Calu3 (cell line): ENCODE measurements around the gene RAX. TPM values are rescaled to one million over a fixed set of nuclear protein-coding genes. Genes with fewer than 3 reads are reported as not detected.

Source experiments
- BruUV-seq: library from RNA; stranded (reverse); fragments of 400-500 nt; replicated peaks from 2 replicates; lab custom pipeline; 2021; lab: Mats Ljungman, UMichigan
- CTCF ChIA-PET: fragments of 300-600 bp; sonication (Branson Sonifier 250); formaldehyde crosslinking; loops from one replicate; lab custom pipeline; 2022; ENCODE audit warnings: antibody characterized with exemption; lab: Charles Lee
- DNase-seq: peaks from one replicate; pipeline ENCODE4 v3.0.0; 2022
- H3K27ac Mint-ChIP-seq: one replicate; pipeline ENCODE4 v1.8.0; 2022; ENCODE audit warnings: mixed read lengths; ENCODE audit not compliant: unreplicated experiment
- H3K27me3 Mint-ChIP-seq: one replicate; pipeline ENCODE4 v1.8.0; 2022; ENCODE audit warnings: mixed read lengths; ENCODE audit not compliant: unreplicated experiment
- H3K36me3 Mint-ChIP-seq: one replicate; pipeline ENCODE4 v1.8.0; 2022; ENCODE audit warnings: mild to moderate bottlenecking, moderate library complexity, mixed read lengths; ENCODE audit not compliant: insufficient read depth, unreplicated experiment
- H3K4me1 Mint-ChIP-seq: one replicate; pipeline ENCODE4 v1.8.0; 2022; ENCODE audit warnings: mild to moderate bottlenecking, low read depth, mixed read lengths; ENCODE audit not compliant: unreplicated experiment
- H3K4me3 Mint-ChIP-seq: one replicate; pipeline ENCODE4 v1.8.0; 2022; ENCODE audit warnings: mild to moderate bottlenecking, low read depth, moderate library complexity, mixed read lengths; ENCODE audit not compliant: unreplicated experiment
- H3K9me3 Mint-ChIP-seq: one replicate; pipeline ENCODE4 v1.8.0; 2022; ENCODE audit warnings: low read depth, mixed read lengths; ENCODE audit not compliant: unreplicated experiment
- CTCF ChIP-seq: fragments of 200-600 bp; IDR thresholded peaks from one replicate; pipeline ENCODE4 v1.8.0; 2022; ENCODE audit warnings: antibody characterized with exemption; ENCODE audit not compliant: unreplicated experiment
- intact Hi-C: fragments of 100-400 bp; cut with micrococcal nuclease; formaldehyde crosslinking; loops from one replicate; pipeline ENCODE4 v1.10.0; 2022; ENCODE audit not compliant: unreplicated experiment
- total RNA-seq: library from RNA; stranded (reverse); gene quantifications from 2 replicates; pipeline ENCODE4 v1.2.3, GENCODE V29; 2022

Gene RAX
- total RNA-seq, 1 experiment from 2014 or later: not detected

GRCh38 chr18:59218018-59218417, 55.2 kb downstream of the RAX start:
- DNase-seq: no peak
- Mint-ChIP-seq H3K9me3 (no peaks in the 10 kb centered on the region), H3K27ac (no peak overlapping the region), H3K36me3 (no peaks in the 10 kb centered on the region), H3K4me3 (no peak overlapping the region), H3K27me3 (peaks cover 100% of the 10 kb centered on the region), H3K4me1 (no peaks in the 10 kb centered on the region)
- intact Hi-C loops: no loop called here
- CTCF ChIA-PET: no interaction called here
- TF ChIP-seq CTCF: no peak
- no TSS peak for BruUV-seq

Other genes starting within 250 kb of the RAX start
- 101 and 106 TPM in 2 replicates for gene SEC11C, start 133.6 kb downstream of the RAX start, total RNA-seq
- not detected in 2 replicates for gene GRP, start 53.3 kb downstream of the RAX start, total RNA-seq
- not detected in 2 replicates for gene CPLX4, start 45.2 kb upstream of the RAX start, total RNA-seq
- 159 and 174 TPM in 2 replicates for gene LMAN1, start 85.8 kb upstream of the RAX start, total RNA-seq